HG03139 (cell line): ENCODE measurements around the gene UBE2I.

Source experiments
- ATAC-seq: cut with Tn5 transposase; IDR thresholded peaks from one replicate; pipeline ENCODE4 v1.9.1; 2021; ENCODE audit not compliant: unreplicated experiment

Gene UBE2I

GRCh38 chr16:1341495-1342420 lies 32.3 kb downstream of the UBE2I start:
- no peak for ATAC-seq

DNA sequence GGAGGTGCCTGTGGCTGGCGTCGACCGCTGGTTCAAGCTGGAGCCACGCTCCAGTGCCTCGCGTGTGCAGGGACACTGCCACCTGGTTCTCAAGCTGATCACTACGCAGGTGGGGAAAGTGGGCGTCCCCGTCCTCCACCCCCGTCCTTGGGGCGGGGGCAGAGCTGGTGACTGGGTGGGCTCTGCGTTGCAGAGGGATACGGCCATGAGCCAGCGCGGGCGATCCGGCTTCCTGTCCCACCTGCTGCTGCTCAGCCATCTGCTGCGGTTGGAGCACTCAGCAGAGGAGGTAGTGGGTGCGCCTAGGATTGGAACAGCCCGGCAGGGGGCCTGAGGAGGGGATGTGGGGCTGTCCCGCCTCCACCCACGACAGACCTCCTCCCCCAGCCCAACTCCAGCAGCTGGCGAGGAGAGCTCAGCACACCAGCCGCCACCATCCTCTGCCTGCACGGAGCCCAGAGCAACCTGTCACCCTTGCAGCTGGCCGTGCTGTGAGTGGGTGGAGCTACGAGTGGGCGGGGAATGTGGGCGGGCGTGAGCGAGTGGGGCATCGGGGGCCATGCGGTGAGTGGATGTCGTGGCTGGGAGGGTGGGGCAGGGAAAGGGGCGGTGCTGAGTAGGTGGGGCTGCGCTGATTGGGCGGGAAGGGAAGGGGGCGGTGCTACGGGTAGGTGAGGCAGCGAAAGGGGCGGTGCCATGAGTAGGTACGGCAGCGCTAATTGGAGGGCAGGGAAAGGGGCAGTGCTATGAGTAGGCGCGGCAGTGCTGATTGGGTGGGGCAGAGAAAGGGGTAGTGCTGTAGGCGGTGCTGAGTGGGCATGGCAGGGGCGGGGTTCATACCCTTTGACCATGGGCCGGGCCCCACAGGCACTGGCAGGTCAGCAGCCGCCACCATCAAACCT lies 33.3 kb downstream of the UBE2I start:
- peak; percentile 84 for ATAC-seq

DNA sequence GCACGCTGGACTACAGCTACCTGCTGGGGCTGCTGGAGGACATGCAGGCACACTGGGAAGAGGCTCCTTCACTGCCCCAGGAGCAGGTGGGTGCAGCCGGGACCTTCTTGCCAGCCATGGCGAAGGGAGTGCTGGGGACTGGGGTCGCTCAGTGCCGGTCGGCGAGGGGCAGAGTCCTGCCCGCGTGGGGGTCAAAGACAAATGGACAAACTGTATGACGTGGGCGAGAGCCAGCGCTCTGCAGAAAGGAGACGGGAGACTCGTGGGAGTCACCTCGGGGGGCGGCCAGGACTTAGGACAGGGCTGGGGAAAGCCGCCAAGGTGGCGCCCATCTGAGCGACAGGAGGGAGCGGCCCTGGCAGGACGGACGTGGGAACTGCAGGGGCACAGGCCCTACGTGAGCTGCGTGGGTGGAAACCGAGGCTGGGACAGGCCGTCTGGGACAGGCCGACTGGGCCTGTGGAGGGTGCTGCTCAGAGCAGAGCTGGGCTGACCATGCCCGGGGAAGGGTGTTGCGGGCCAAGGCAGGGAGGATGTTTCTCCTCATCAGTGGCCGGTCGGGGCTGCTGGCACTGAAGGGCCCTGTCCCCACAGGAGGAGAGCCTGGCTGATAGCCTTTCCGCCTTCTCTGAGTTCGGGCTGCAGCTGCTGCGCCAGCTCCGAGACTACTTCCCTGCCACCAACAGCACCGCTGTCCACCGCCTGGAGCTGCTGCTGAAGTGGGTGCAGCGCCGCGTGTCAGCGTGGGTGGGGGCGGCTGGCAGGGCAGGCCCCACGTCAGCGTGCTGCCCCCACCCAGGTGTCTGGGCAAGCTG lies 34.2 kb downstream of the UBE2I start:
- ATAC-seq: no peak

DNA sequence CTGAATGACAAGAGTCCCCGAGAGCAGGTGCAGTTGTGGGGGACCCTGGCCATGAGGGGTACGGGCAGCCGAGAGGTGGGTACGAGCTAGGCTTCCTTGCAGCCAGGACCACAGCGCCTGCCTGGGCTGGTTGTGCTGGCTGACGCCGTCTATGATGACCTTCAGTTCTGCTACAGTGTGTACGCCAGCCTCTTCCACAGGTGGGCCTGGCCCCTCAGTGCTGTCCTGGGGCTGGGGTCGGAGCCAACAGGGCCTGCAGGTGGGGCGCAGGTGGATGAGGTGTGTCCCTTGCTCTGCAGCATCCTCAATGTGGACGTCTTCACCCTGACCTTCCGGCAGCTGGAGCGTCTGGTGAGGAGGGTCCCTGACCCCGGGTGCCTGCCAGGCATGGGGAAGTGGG lies 35.1 kb downstream of the UBE2I start:
- no peak for ATAC-seq

DNA sequence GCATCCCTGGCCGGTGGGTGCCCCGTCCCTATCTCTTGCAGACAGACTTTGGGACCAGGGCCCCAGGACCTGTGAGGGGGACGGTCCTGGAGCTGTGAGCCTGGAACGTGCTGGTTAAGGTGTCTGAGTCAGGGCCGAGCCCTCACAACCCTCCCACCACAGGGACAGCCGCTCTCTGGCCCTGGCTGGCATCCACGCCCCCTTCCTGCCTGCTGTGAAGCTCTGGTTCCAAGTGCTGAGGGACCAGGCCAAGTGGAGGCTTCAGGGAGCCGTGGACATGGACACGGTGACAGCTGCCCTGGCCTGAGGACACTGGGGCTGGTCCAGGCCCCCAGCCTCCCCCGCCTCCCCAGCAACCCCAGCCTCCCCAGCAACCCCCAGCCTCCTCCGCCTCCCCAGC lies 35.7 kb downstream of the UBE2I start:
- ATAC-seq: no peak

DNA sequence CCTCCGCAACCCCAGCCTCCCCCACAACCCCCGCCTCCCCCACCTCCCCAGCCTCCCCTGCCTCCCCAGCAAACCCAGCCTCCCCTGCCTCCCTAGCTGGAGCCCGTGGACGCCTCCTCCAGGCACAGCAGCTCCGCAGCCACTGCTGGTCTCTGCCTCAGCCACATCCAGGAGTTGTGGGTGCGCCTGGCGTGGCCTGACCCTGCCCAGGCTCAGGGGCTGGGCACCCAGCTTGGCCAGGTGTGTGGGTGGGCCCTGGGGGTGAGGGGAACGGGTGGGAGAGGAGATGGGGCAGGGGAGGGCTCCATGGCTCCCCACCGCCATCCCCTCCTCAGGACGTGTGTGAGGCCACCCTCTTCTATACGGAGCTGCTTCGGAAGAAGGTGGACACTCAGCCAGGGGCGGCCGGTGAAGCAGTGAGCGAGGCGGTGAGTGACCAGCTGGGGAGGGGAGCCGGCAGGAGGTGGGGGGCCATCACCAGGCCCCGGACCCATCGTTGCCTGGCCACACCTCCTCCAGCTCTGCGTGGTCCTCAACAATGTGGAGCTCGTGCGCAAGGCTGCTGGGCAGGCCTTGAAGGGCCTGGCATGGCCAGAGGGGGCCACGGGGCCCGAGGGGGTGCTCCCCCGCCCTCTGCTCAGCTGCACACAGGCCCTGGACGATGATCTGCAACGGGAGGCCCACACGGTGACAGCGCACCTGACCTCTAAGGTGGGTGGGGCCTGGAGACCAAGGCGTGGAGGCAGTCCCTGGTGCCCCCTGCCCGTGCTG lies 36.4 kb downstream of the UBE2I start:
- ATAC-seq: no peak

- ATAC-seq: no peak
These were observed 37.2 kb downstream of the UBE2I start for GRCh38 chr16:1346422-1347285.

DNA sequence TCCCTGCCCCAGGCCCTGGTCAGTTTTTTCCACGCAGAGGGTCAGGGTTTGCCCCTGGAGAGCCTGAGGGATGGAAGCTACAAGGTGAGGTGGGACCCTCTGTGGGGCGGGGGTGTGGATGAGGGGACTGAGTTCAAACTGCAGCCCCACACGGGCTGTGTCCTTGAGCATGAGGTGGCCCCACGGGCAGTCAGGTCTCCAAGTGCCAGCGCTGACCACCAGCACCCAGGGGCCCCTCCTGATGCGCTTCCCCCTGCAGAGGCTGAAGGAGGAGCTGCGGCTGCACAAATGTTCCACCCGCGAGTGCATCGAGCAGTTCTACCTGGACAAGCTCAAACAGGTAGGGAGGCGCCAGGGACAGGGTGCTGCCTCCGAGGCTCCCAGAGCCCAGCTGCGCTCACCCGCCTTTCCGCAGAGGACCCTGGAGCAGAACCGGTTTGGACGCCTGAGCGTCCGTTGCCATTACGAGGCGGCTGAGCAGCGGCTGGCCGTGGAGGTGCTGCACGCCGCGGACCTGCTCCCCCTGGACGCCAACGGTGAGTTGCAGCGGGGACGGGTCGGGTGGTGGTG lies 37.9 kb downstream of the UBE2I start:
- no peak for ATAC-seq

DNA sequence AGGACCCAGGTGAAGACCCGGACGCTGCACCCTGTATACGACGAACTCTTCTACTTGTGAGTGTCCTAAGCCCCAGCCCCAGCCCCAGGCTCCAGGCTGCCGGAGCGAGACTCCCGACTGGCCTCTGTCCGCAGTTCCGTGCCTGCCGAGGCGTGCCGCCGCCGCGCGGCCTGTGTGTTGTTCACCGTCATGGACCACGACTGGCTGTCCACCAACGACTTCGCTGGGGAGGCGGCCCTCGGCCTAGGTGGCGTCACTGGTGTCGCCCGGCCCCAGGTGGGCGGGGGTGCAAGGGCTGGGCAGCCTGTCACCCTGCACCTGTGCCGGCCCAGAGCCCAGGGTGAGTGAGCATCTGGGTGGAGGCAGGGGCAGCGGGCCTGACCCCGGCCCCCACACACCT lies 38.5 kb downstream of the UBE2I start:
- no peak for ATAC-seq

DNA sequence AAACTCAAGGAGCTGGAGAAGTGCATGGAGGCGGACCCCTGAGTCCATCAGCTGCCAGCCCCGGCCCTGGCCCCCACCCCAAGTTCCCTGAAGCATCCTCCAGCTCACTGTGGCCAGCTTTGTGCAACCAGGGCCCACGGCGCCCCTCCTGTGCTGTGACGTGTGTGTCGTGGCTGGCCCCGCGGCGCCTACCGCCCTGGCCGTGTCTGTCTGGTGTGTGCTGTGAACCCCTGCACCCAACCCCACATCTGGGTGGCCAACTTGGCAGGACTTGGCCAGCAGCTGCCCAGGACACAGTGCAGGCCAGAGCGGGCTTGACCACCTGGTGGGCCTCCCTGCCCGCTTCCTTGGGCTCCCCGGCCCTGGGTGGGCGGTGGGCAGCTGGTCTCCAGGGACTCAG lies 39.0 kb downstream of the UBE2I start:
- ATAC-seq: no peak

- ATAC-seq: no peak
These were observed 39.5 kb downstream of the UBE2I start for GRCh38 chr16:1348926-1349325.

GRCh38 chr16:1349351-1349750 lies 39.9 kb downstream of the UBE2I start:
- no peak for ATAC-seq

GRCh38 chr16:1349951-1350350 lies 40.5 kb downstream of the UBE2I start:
- no peak for ATAC-seq

- ATAC-seq: no peak
These were observed 41.3 kb downstream of the UBE2I start for GRCh38 chr16:1350691-1351090.

DNA sequence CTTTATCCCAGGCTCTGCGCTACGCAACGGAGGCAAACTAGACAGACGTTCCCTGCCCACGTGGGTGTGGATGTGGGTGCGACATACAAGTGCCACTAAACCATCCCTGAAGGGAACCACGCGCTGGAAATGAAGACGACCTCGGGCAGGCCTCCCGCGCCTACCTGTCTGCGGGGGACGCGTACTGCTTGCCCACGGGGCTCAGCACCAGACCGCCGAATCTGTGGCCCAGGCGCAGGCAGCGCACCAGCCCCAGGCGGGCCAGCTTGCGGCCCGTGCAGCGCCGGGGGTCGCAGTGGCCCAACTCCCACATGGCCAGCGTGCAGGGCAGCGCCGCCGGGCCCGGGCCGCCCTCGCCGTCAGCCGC lies 41.8 kb downstream of the UBE2I start:
- ATAC-seq: peak; percentile 6

DNA sequence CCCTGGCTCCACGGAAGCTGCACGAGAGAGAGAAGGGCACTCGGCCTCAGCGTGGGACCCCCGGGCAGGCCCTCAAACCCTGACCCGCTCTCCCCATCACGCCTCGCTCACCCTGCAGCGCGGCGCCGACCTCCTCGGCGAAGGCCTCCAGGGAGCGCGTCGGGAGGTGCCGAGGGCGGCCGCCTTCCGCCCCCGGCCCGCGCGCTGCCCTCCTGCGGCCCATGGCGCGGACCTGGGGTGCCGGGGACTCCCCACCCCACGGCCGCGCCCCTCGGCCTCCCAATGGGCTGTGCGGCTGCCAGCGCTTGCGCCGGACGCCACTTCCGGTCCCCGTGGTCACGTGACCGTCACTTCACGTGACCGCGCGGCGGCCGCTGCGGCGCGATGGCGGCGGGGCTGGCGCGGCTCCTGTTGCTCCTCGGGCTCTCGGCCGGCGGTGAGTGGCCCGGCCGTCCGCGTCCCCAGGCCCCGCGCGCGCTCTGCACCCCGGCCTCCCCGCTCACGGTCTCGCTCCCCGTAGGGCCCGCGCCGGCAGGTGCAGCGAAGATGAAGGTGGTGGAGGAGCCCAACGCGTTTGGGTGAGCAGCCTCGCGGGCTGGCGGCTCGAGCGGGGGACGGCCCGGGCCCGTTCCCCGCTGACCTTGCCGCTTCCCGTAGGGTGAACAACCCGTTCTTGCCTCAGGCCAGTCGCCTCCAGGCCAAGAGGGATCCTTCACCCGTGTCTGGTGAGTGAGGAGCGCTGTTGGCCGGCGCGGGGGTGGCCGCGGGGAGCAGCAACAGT lies 42.3 kb downstream of the UBE2I start, which contains the start of the genes GNPTG and TSR3:
TSS of gene GNPTG (plus strand) at position 350 of the 781 bp plus-strand sequence. CDS start at position 385, 35 bp downstream.
TSS of gene TSR3 (minus strand) at position 297 of the 781 bp plus-strand sequence. CDS start at position 223, 74 bp downstream.
- peak; percentile 64 for ATAC-seq

DNA sequence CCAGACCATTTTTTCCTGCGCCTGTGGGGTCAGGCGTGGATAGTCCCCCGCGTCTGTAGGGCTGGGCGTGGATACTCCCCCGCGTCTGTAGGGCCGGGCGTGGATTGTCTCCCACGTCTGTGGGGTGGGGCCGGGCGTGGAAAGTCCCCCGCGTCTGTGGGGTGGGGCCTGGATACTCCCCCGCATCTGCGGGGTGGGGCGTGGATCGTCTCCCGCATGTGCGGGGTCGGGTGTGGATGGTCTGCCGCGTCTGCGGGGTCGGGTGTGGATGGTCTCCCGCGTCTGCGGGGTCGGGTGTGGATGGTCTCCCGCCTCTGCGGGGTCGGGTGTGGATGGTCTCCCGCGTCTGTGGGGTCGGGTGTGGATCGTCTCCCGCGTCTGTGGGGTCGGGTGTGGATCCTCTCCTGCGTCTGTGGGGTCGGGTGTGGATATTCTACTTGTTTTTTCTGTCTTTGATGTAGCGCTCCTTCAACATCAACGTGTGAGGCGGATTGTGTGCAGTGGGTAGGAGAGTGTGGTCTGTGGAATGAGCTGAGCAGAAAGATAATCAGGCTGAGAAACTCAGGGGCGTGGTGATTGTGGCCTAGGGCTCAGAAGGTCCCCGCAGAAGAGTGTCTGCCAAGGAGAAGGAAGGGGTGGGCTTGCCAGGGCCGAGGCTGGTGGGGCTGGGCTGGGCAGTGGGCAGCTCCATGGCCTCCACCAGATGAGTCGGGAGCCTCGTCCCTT lies 45.5 kb downstream of the UBE2I start:
- ATAC-seq: no peak
